Measurements from ENCODE around the gene ZNF692. TPM values are rescaled to one million over a fixed set of nuclear protein-coding genes. Genes with fewer than 3 reads are reported as not detected.
"Not testable (repeated sequence)": the region's sequence is repeated elsewhere in the genome, so short reads cannot be mapped to it uniquely, and the experiment has no call there.

The ZNF692 gene
- total RNA-seq, 4 donors from 2014 or later = 21.2 to 43.5 (median 29.2) TPM

DNA sequence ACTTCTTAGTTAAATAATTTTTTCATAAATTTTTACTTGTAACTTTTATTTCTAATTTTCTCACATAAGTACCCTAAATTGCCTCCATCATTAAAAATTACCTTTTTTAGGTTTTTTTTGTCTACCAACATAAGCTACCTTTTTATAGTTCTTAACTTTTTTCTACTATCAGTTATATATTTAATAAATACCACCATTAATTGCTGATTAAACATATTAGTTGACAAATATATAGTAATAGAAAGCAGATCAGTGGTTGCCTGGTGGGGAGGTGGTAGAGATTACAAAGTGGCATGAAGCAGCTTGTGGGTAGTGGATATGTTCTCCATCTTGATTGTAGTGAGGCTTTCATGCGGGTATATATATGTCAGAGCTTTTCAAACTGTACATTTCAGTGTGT is 27.0 kb downstream of the ZNF692 start:
- no peaks in the 10 kb centered on the region for H3K4me1 ChIP-seq
- TF ChIP-seq, protein P1, sequence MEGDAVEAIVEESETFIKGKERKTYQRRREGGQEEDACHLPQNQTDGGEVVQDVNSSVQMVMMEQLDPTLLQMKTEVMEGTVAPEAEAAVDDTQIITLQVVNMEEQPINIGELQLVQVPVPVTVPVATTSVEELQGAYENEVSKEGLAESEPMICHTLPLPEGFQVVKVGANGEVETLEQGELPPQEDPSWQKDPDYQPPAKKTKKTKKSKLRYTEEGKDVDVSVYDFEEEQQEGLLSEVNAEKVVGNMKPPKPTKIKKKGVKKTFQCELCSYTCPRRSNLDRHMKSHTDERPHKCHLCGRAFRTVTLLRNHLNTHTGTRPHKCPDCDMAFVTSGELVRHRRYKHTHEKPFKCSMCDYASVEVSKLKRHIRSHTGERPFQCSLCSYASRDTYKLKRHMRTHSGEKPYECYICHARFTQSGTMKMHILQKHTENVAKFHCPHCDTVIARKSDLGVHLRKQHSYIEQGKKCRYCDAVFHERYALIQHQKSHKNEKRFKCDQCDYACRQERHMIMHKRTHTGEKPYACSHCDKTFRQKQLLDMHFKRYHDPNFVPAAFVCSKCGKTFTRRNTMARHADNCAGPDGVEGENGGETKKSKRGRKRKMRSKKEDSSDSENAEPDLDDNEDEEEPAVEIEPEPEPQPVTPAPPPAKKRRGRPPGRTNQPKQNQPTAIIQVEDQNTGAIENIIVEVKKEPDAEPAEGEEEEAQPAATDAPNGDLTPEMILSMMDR (IDR thresholded peaks at IDR 0.05) = no peak
- no peak for TF ChIP-seq POLR2A (IDR thresholded peaks at IDR 0.05)
- DNase-seq = no peak

DNA sequence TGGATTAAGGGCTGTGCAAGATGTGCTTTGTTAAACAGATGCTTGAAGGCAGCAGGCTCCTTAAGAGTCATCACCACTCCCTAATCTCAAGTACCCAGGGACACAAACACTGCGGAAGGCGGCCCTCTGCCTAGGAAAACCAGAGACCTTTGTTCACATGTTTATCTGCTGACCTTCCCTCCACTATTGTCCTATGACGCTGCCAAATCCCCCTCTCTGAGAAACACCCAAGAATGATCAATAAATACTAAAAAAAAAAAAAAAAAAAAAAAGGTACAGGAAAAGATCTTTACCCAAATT is 28.2 kb downstream of the ZNF692 start:
- H3K27me3 ChIP-seq; H3K4me1 ChIP-seq; H3K9me3 ChIP-seq; H3K27ac ChIP-seq; DNase-seq; H3K4me3 ChIP-seq; intact Hi-C loops (cut with DNase I; ENCODE audit: low total_unique reads); H3K36me3 ChIP-seq: not testable (repeated sequence)

More for the DNA sequence above, 27.0 kb downstream of the ZNF692 start:
- no peaks in the 10 kb centered on the region for H3K27me3 ChIP-seq
- no peaks in the 10 kb centered on the region for H3K36me3 ChIP-seq
- H3K9me3 ChIP-seq = no peaks in the 10 kb centered on the region
- no peak overlapping the region for H3K27ac ChIP-seq
- intact Hi-C loops (cut with DNase I; ENCODE audit: low total_unique reads) = no loop called here
- H3K4me3 ChIP-seq = no peak overlapping the region

DNA sequence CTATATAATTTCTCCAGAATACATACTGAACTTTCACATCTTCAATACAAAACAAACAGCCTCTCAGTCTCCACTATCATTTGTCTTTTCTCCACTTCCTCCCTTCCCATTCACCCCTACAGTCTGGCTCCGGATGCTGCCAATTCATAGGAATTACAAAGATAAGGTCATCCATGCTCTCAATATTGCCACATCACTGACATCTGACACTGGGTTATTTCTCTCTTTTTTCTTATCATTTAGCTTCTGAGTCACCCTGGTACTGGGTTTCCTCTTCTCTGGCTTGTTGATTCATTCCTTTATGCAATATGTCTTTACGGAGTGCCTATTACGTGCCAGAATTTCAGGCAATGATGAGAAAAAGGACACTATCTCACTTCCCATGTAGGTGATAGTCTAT is 30.0 kb downstream of the ZNF692 start:
- intact Hi-C loops (cut with DNase I; ENCODE audit: low total_unique reads) = no loop called here
- TF ChIP-seq, protein P1 (IDR thresholded peaks at IDR 0.05) = no peak
- TF ChIP-seq POLR2A (IDR thresholded peaks at IDR 0.05) = no peak
- H3K27me3 ChIP-seq = no peaks in the 10 kb centered on the region
- no peak overlapping the region for H3K4me3 ChIP-seq
- no peaks in the 10 kb centered on the region for H3K36me3 ChIP-seq
- DNase-seq = no peak
- peaks cover 0 to 14% of the 10 kb centered on the region in 2 donors for H3K4me1 ChIP-seq
- no peaks in the 10 kb centered on the region for H3K9me3 ChIP-seq
- H3K27ac ChIP-seq = no peak overlapping the region

DNA sequence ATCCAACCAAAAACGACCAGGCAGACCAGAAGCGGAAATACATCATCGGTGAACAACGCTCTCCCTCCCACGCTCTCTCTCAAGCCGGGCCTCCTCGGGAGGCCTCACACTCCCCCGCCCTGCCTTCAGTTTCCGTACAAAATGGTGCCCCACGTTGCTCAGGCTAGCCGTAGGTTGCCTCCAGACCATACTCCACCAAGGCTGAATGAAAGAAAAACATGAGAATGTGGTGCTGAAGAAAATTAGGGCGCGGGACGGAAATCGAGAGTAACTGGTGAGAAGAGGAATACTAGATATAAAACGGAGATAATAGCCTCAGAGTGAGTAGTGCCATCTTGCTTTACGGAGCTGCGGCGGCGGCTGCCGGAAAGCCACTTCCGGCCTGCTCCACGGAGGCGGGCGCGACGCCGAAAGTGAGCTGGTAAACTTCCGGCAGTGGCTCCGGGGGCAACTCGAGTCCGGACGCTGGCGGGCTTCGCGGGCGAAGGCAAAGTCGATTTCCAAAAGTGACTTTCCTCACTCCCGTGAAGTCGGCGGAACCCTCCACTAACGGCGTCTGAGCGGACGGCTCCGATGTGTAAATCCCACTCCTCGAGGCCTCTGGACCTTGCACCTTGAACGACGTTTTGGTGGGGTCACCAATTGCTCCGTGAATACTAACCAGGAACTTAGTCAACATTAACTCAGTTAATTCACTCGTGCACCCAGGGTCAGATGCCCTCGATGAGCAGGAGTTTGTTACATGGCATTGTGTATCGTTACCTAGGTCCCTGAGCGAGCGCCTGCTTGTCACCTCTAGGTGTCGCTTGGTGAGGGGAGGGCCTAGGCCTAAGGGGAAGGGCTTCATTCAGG is 32.8 kb downstream of the ZNF692 start, which contains the start of gene SH3BP5L:
SH3BP5L (minus strand) TSS at position 7 of the 852 bp plus-strand sequence. CDS start 980 bp downstream, outside the sequence.
- TF ChIP-seq POLR2A (IDR thresholded peaks at IDR 0.05) = peak; percentile 26 to 82
- TF ChIP-seq, protein P1 (IDR thresholded peaks at IDR 0.05) = peak; percentile 49 to 62 (median 58)
- Histone ChIP-seq H3K27me3 (no peaks in the 10 kb centered on the region), H3K27ac (peak within 1 kb of the TSS; percentile 93 to 98), H3K36me3 (no peaks in the 10 kb centered on the region), H3K9me3 (no peaks in the 10 kb centered on the region), H3K4me3 (peak within 1 kb of the TSS; percentile 89 to 99), H3K4me1 (peaks cover 0 to 24% of the 10 kb centered on the region in 2 donors)
- peak; percentile 91 to 96 for DNase-seq
- intact Hi-C loops (cut with DNase I; ENCODE audit: low total_unique reads) = no loop called here

DNA sequence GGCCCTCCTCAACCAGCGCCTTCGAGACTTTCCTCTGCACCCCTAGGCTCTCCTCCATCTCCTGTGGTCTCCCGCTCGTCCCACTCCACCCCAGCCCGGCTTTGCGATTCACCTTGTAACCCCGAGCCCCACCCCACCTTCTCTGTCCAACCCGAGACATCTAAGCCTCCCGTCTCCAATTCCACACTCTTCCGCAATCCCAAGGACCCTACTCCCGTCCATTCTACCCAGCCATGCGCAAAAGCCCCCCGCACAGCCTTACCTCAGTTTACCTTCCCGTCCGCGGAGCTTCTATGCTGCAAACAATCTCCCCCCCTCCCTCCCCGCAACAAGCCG is 33.3 kb downstream of the ZNF692 start:
- peak overlapping the region; percentile 93 to 98 for H3K27ac ChIP-seq
- peaks cover 0 to 24% of the 10 kb centered on the region in 2 donors for H3K4me1 ChIP-seq
- intact Hi-C loops (cut with DNase I; ENCODE audit: low total_unique reads) = no loop called here
- H3K27me3 ChIP-seq = no peaks in the 10 kb centered on the region
- H3K9me3 ChIP-seq = no peaks in the 10 kb centered on the region
- H3K4me3 ChIP-seq = peak overlapping the region; percentile 89 to 99
- TF ChIP-seq POLR2A (IDR thresholded peaks at IDR 0.05) = peak in 1 of 2 donors; percentile 25
- TF ChIP-seq, protein P1 (IDR thresholded peaks at IDR 0.05) = no peak
- no peak for DNase-seq
- H3K36me3 ChIP-seq = no peaks in the 10 kb centered on the region
